H1 (cell line): ENCODE data around the gene CLN6. TPM values are rescaled to one million over a fixed set of nuclear protein-coding genes. Genes with fewer than 3 reads are reported as not detected.

Experiments
- CTCF ChIA-PET: fragments of 300-600 bp; sonication (Branson Sonifier 250); formaldehyde crosslinking; loops from one replicate; lab custom pipeline; 2021; ENCODE audit not compliant: partially characterized antibody; lab: Charles Lee
- POLR2A ChIA-PET: fragments of 300-600 bp; sonication (Branson Sonifier 250); formaldehyde crosslinking; loops from one replicate; lab custom pipeline; 2021; ENCODE audit warnings: inconsistent platforms; ENCODE audit not compliant: partially characterized antibody; lab: Charles Lee
- DNase-seq, 2 experiments: peaks; one replicate each; pipeline versions ENCODE4 v3.0.0 to v3.0.0-alpha.2; 2010 to 2022; ENCODE audit warnings: low spot score in 2 of 2, low read depth in 1 of 2, mixed read lengths in 1 of 2
- FAIRE-seq: peaks from 2 replicates; lab custom pipeline; 2011; peaks lifted over from hg19 to GRCh38; lab: Jason Lieb, UNC
- H2AFZ ChIP-seq: 2 replicates; pipeline ENCODE4 v1.8.1; 2012; ENCODE audit warnings: low read length, inconsistent platforms
- H2AK5ac ChIP-seq: 2 replicates; pipeline ENCODE4 v1.6.1; 2013; ENCODE audit warnings: low read depth, low read length
- H2BK120ac ChIP-seq: replicated peaks from 2 replicates; pipeline ENCODE3; 2013; ENCODE audit warnings: low read depth, low read length, inconsistent platforms
- H2BK12ac ChIP-seq: 2 replicates; pipeline ENCODE4 v1.6.1; 2013; ENCODE audit warnings: low read depth, low read length
- H2BK15ac ChIP-seq: 2 replicates; pipeline ENCODE4 v1.6.1; 2013; ENCODE audit warnings: low read length
- H2BK20ac ChIP-seq: 2 replicates; pipeline ENCODE4 v1.6.1; 2013; ENCODE audit warnings: low read length
- H2BK5ac ChIP-seq: 2 replicates; pipeline ENCODE4 v1.6.1; 2013; ENCODE audit warnings: low read depth, low read length
- H3K14ac ChIP-seq: 2 replicates; pipeline ENCODE4 v1.6.1; 2013; ENCODE audit warnings: inconsistent platforms; ENCODE audit not compliant: insufficient read length
- H3K18ac ChIP-seq: 2 replicates; pipeline ENCODE4 v1.6.1; 2013; ENCODE audit warnings: low read length; ENCODE audit errors: extremely low read depth
- H3K23ac ChIP-seq: 2 replicates; pipeline ENCODE4 v1.6.1; 2013; ENCODE audit warnings: inconsistent platforms; ENCODE audit not compliant: insufficient read length
- H3K23me2 ChIP-seq: 2 replicates; pipeline ENCODE4 v1.6.1; 2013; ENCODE audit warnings: low read depth, low read length
- H3K27ac ChIP-seq: 2 replicates; pipeline ENCODE4 v1.6.1; 2011; ENCODE audit warnings: low read depth, low read length, inconsistent platforms
- H3K27me3 ChIP-seq, 4 experiments: replicated peaks in 1 of 4; 1 replicate in 1 of 4; 2 replicates in 3 of 4; pipeline versions ENCODE4 v1.6.1 to v1.8.1; 2011 to 2013; ENCODE audit warnings: low read length in 3 of 4, mild to moderate bottlenecking in 3 of 4, inconsistent platforms in 2 of 4, mixed read lengths in 2 of 4, moderate library complexity in 1 of 4; ENCODE audit not compliant: control insufficient read depth in 3 of 4, insufficient read depth in 3 of 4; ENCODE audit errors: extremely low read depth in 1 of 4
- H3K36me3 ChIP-seq, 4 experiments: 2 replicates each; pipeline versions ENCODE4 v1.6.1 to v1.8.1; 2011 to 2013; ENCODE audit warnings: mild to moderate bottlenecking in 4 of 4, low read length in 3 of 4, moderate library complexity in 2 of 4, control low read depth in 1 of 4, inconsistent platforms in 1 of 4; ENCODE audit not compliant: insufficient read depth in 4 of 4, control insufficient read depth in 2 of 4
- H3K4ac ChIP-seq: replicated peaks from 2 replicates; pipeline ENCODE3; 2013; ENCODE audit warnings: low read length, low read depth, mixed read lengths, inconsistent platforms; ENCODE audit not compliant: insufficient read length
- H3K4me1 ChIP-seq, 4 experiments: replicated peaks in 1 of 4; 1 replicate in 1 of 4; 2 replicates in 3 of 4; pipeline versions ENCODE4 v1.6.1 to v1.8.1; 2011 to 2013; ENCODE audit warnings: low read length in 3 of 4, inconsistent platforms in 2 of 4, mixed read lengths in 1 of 4; ENCODE audit not compliant: insufficient read depth in 4 of 4, control insufficient read depth in 3 of 4
- H3K4me2 ChIP-seq, 2 experiments: 2 replicates each; pipeline versions ENCODE4 v1.6.1 to v1.8.1; 2011 to 2013; ENCODE audit warnings: low read depth in 2 of 2, low read length in 2 of 2, control low read depth in 1 of 2, inconsistent platforms in 1 of 2, mild to moderate bottlenecking in 1 of 2; ENCODE audit not compliant: insufficient read depth in 1 of 2
- H3K4me3 ChIP-seq, 4 experiments: fragments of 200-600, 300-600 bp in 1 of 4; sonication (generic), shearing (Covaris generic), sonication (Bioruptor Twin) in 1 of 4; 2 replicates each; pipeline versions ENCODE4 v1.5.1 to v1.8.1; 2011 to 2016; ENCODE audit warnings: low read length in 4 of 4, low read depth in 3 of 4, control low read depth in 2 of 4, inconsistent platforms in 2 of 4, mild to moderate bottlenecking in 2 of 4, mixed read lengths in 1 of 4, moderate library complexity in 1 of 4; ENCODE audit not compliant: insufficient read depth in 2 of 4; ENCODE audit errors: extremely low read depth in 1 of 4
- H3K56ac ChIP-seq: replicated peaks from 2 replicates; pipeline ENCODE3; 2013; ENCODE audit warnings: low read depth, mild to moderate bottlenecking, mixed read lengths, low read length, inconsistent platforms; ENCODE audit not compliant: insufficient read length
- H3K79me1 ChIP-seq: 2 replicates; pipeline ENCODE4 v1.6.1; 2013; ENCODE audit warnings: low read depth, low read length, control low read depth
- H3K79me2 ChIP-seq, 2 experiments: 2 replicates each; pipeline versions ENCODE4 v1.6.1 to v1.8.1; 2012 to 2013; ENCODE audit warnings: low read length in 2 of 2, mild to moderate bottlenecking in 2 of 2, inconsistent platforms in 1 of 2; ENCODE audit not compliant: insufficient read depth in 2 of 2, control insufficient read depth in 1 of 2
- H3K9ac ChIP-seq, 4 experiments: replicated peaks in 1 of 4; 1 replicate in 1 of 4; 2 replicates in 3 of 4; pipeline versions ENCODE4 v1.6.1 to v1.8.1; 2011 to 2013; ENCODE audit warnings: low read depth in 3 of 4, low read length in 3 of 4, control low read depth in 2 of 4, mild to moderate bottlenecking in 2 of 4, moderate library complexity in 2 of 4, inconsistent platforms in 1 of 4; ENCODE audit errors: extremely low read depth in 1 of 4
- H3K9me3 ChIP-seq, 2 experiments: 2 replicates each; pipeline versions ENCODE4 v1.6.1 to v1.8.1; 2012 to 2013; ENCODE audit warnings: mild to moderate bottlenecking in 2 of 2, moderate library complexity in 2 of 2, control low read depth in 1 of 2, inconsistent platforms in 1 of 2, low read depth in 1 of 2, low read length in 1 of 2, mixed read lengths in 1 of 2; ENCODE audit not compliant: insufficient read depth in 2 of 2
- H4K20me1 ChIP-seq, 2 experiments: replicated peaks in 1 of 2; 2 replicates each; pipeline versions ENCODE3 to v1.8.1; 2011 to 2013; ENCODE audit warnings: inconsistent platforms in 2 of 2, low read length in 2 of 2, mild to moderate bottlenecking in 1 of 2; ENCODE audit not compliant: insufficient read depth in 2 of 2, control insufficient read depth in 1 of 2
- H4K5ac ChIP-seq: 2 replicates; pipeline ENCODE4 v1.6.1; 2013; ENCODE audit warnings: low read length, low read depth, mixed read lengths, inconsistent platforms; ENCODE audit not compliant: insufficient read length
- H4K8ac ChIP-seq: 2 replicates; pipeline ENCODE4 v1.8.0; 2013; ENCODE audit warnings: mild to moderate bottlenecking, moderate library complexity, low read length, inconsistent platforms; ENCODE audit not compliant: insufficient read depth; ENCODE audit errors: extremely low read depth
- H4K91ac ChIP-seq: replicated peaks from 2 replicates; pipeline ENCODE3; 2013; ENCODE audit warnings: low read length, mixed read lengths, inconsistent platforms; ENCODE audit not compliant: insufficient read length
- EZH2 ChIP-seq: fragments of 200-600 bp; sonication (generic); IDR thresholded peaks from 2 replicates; pipeline ENCODE4 v1.7.1; 2012; ENCODE audit warnings: low read depth, mild to moderate bottlenecking, moderate library complexity, low read length, inconsistent platforms; ENCODE audit not compliant: severe bottlenecking
- JUN ChIP-seq: IDR thresholded peaks from 2 replicates; pipeline ENCODE4 v1.6.1; 2011; ENCODE audit warnings: low read depth, mild to moderate bottlenecking, improper control_type of control experiment, low read length
- JUND ChIP-seq: IDR thresholded peaks from 2 replicates; pipeline ENCODE4 v1.6.1; 2011; ENCODE audit warnings: mild to moderate bottlenecking, improper control_type of control experiment, low read length
- MAFK ChIP-seq: IDR thresholded peaks from 2 replicates; pipeline ENCODE4 v1.6.1; 2012; ENCODE audit warnings: low read depth, mild to moderate bottlenecking, improper control_type of control experiment, low read length
- POU5F1 ChIP-seq: IDR thresholded peaks from 2 replicates; pipeline ENCODE4 v1.6.1; 2011; ENCODE audit warnings: low read depth, mild to moderate bottlenecking, low read length, moderate library complexity
- RXRA ChIP-seq: IDR thresholded peaks from 2 replicates; pipeline ENCODE4 v1.6.1; 2011; ENCODE audit warnings: low read depth, mild to moderate bottlenecking, low read length, moderate library complexity; ENCODE audit not compliant: insufficient read depth
- SAP30 ChIP-seq: fragments of 300-600 bp; sonication (generic); IDR thresholded peaks from 2 replicates; pipeline ENCODE4 v1.7.1; 2012; ENCODE audit warnings: low read length, moderate library complexity, mild to moderate bottlenecking, inconsistent platforms; ENCODE audit not compliant: insufficient read depth, insufficient replicate concordance
- SIX5 ChIP-seq: IDR thresholded peaks from 2 replicates; pipeline ENCODE4 v1.6.1; 2011; ENCODE audit warnings: mild to moderate bottlenecking, low read depth, low read length
- WGBS, 2 experiments: shearing (Covaris generic) in 1 of 2; methylation state at CpG; one replicate each; pipeline versions ENCODE4 v1.1.6 to v1.1.7; 2013 to 2015; ENCODE audit warnings: low lambda C conversion rate in 2 of 2, mixed read lengths in 2 of 2, inconsistent platforms in 1 of 2, low coverage in 1 of 2, missing lambda C conversion rate in 1 of 2; ENCODE audit not compliant: insufficient replicate concordance in 2 of 2, insufficient coverage in 1 of 2, insufficient read length in 1 of 2; ENCODE audit errors: extremely low coverage in 1 of 2, missing lambda C conversion rate in 1 of 2; 5-methylcytosine and 5-hydroxymethylcytosine counted together
- polyA plus RNA-seq, 7 experiments: library from polyadenylated mRNA; depleted of rRNA in 3 of 7; stranded (reverse) in 5 of 7; unstranded in 2 of 7; fragments of >200 nt in 5 of 7; fragments of 200-250 nt in 2 of 7; gene quantifications; 1 replicate in 5 of 7; 2 replicates in 1 of 7; 4 replicates in 1 of 7; pipeline versions ENCODE4 v1.2.1 to v1.2.3, GENCODE V29; 2011 to 2013; ENCODE audit warnings: missing spikeins in 2 of 7, mixed read lengths in 2 of 7
- total RNA-seq: library from RNA; stranded (reverse); fragmentation: NEBNext Ultra II Directional; extraction: Animal tissue kit (Norgen Biotek cat#: 25700); gene quantifications from 2 replicates; pipeline ENCODE4 v1.2.1, GENCODE V29; 2021

CLN6 gene
- total and polyA plus RNA-seq, 2 of the 8 experiments (the other 6 are each of a cell fraction or from before 2014, with no cell fraction given): 60.0 to 137 TPM

- H2BK20ac ChIP-seq: no peak overlapping the region
- H3K79me2 ChIP-seq: no peaks in the 10 kb centered on the region
- no peak overlapping the region for H3K27ac ChIP-seq
- H4K5ac ChIP-seq: no peak overlapping the region
- no peak overlapping the region for H2BK120ac ChIP-seq
- no peak overlapping the region for H3K4ac ChIP-seq
- H3K56ac ChIP-seq: no peak overlapping the region
- H3K36me3 ChIP-seq: peaks cover 2 to 25% (median 9%) of the 10 kb centered on the region in 4 experiments; a peak in 7 of 8 replicates
- no peak for FAIRE-seq
- CTCF ChIA-PET: no interaction called here
- no peak for TF ChIP-seq JUN
- no peak for TF ChIP-seq EZH2
- TF ChIP-seq MAFK: no peak
- no peak for TF ChIP-seq SIX5
- no peak for TF ChIP-seq POU5F1
- no peak for TF ChIP-seq JUND
- no peak for TF ChIP-seq SAP30
- no peak for TF ChIP-seq RXRA
- no peaks in the 10 kb centered on the region for H3K9me3 ChIP-seq
- H3K9ac ChIP-seq: no peak overlapping the region
- H3K23me2 ChIP-seq: no peaks in the 10 kb centered on the region
- H4K91ac ChIP-seq: no peak overlapping the region
- no peaks in the 10 kb centered on the region for H3K27me3 ChIP-seq
- H2BK5ac ChIP-seq: no peak overlapping the region
- DNase-seq: no peak
- H3K4me2 ChIP-seq: no peak overlapping the region
- H4K8ac ChIP-seq: no peak overlapping the region
- whole genome bisulfite sequencing, 2 experiments: 89% methylated on average over 4 of the region's 4 CpGs; no CpG with 5 or more reads in 1 of the 2 experiments
- no peak overlapping the region for H2BK12ac ChIP-seq
- no peak overlapping the region for H2BK15ac ChIP-seq
- POLR2A ChIA-PET: interaction anchor here (0.7 to 1.2 kb wide), 2 partner anchors 10 to 68 kb away, joined by 3 read pairs; no protein-coding TSS in a partner anchor
- H3K14ac ChIP-seq: no peak overlapping the region
- H3K79me1 ChIP-seq: no peaks in the 10 kb centered on the region
- H3K4me3 ChIP-seq: no peak overlapping the region
- no peaks in the 10 kb centered on the region for H3K4me1 ChIP-seq
- H2AK5ac ChIP-seq: no peak overlapping the region
- no peak overlapping the region for H3K23ac ChIP-seq
- no peak overlapping the region for H3K18ac ChIP-seq
- H4K20me1 ChIP-seq: no peaks in the 10 kb centered on the region
- no peak overlapping the region for H2AFZ ChIP-seq
These were observed 56.4 kb downstream of the CLN6 start for GRCh38 chr15:68173119-68173518.
